Testis (tissue), 2 donors: Measurements from ENCODE around the gene PTPRG.

ENCODE experiments used
- CTCF ChIP-seq, 3 experiments: fragments of 450-650 bp in 2 of 3; fragments of 200-600 bp in 1 of 3; sonication (generic) in 1 of 3; IDR thresholded peaks; one replicate each; pipeline ENCODE4 v1.5.1; 2016 to 2019; ENCODE audit warnings: antibody characterized with exemption in 3 of 3, mild to moderate bottlenecking in 2 of 3, moderate library complexity in 1 of 3
- POLR2A ChIP-seq: fragments of 450-650 bp; IDR thresholded peaks from one replicate; pipeline ENCODE4 v1.6.1; 2017; ENCODE audit warnings: antibody characterized with exemption, mild to moderate bottlenecking, moderate library complexity

- TF ChIP-seq CTCF (IDR thresholded peaks at IDR 0.05), result no peak
- no peak for TF ChIP-seq POLR2A
These were observed 229.0 kb downstream of the PTPRG start for GRCh38 chr3:61790411-61790810.
